Keratinocyte (primary cell): Measurements from ENCODE around the gene SLC35A2. TPM values are rescaled to one million over a fixed set of nuclear protein-coding genes. Genes with fewer than 3 reads are reported as not detected.
"Not testable (repeated sequence)": the region's sequence is repeated elsewhere in the genome, so short reads cannot be mapped to it uniquely, and the experiment has no call there.

Experiments used
- DNase-seq: peaks from one replicate; pipeline ENCODE4 v3.0.0-alpha.2; 2011; ENCODE audit warnings: low read depth, missing footprints, low spot score
- FAIRE-seq: peaks from 2 replicates; lab custom pipeline; 2011; peaks lifted over from hg19 to GRCh38; lab: Jason Lieb, UNC
- H2AFZ ChIP-seq: 2 replicates; pipeline ENCODE4 v1.6.0; 2012; ENCODE audit warnings: low read length, control low read depth, inconsistent platforms; ENCODE audit not compliant: control insufficient read depth
- H3K27ac ChIP-seq: 2 replicates; pipeline ENCODE4 v1.5.1; 2011; ENCODE audit warnings: low read length; ENCODE audit not compliant: control insufficient read depth, insufficient read depth
- H3K27me3 ChIP-seq: 3 replicates; pipeline ENCODE4 v1.6.0; 2011; ENCODE audit warnings: low read length; ENCODE audit not compliant: control insufficient read depth, insufficient read depth; ENCODE audit errors: extremely low read depth
- H3K36me3 ChIP-seq, 2 experiments: 2 replicates in 1 of 2; 3 replicates in 1 of 2; pipeline ENCODE4 v1.5.1; 2011; ENCODE audit warnings: low read length in 2 of 2, mild to moderate bottlenecking in 1 of 2; ENCODE audit not compliant: control insufficient read depth in 2 of 2, insufficient read depth in 2 of 2; ENCODE audit errors: extremely low read depth in 1 of 2
- H3K4me1 ChIP-seq: 3 replicates; pipeline ENCODE4 v1.5.1; 2011; ENCODE audit warnings: low read length; ENCODE audit not compliant: control insufficient read depth, insufficient read depth; ENCODE audit errors: extremely low read depth
- H3K4me2 ChIP-seq: 3 replicates; pipeline ENCODE4 v1.6.0; 2011; ENCODE audit warnings: low read depth, low read length; ENCODE audit not compliant: control insufficient read depth, insufficient read depth; ENCODE audit errors: extremely low read depth
- H3K4me3 ChIP-seq, 3 experiments: fragments of 200-600 bp in 1 of 3; sonication (generic) in 1 of 3; 2 replicates in 2 of 3; 3 replicates in 1 of 3; pipeline ENCODE4 v1.5.1; 2011 to 2016; ENCODE audit warnings: low read length in 3 of 3, mild to moderate bottlenecking in 3 of 3, control low read depth in 2 of 3, inconsistent platforms in 1 of 3, low read depth in 1 of 3, mixed read lengths in 1 of 3, mixed run types in 1 of 3, moderate library complexity in 1 of 3; ENCODE audit not compliant: control insufficient read depth in 2 of 3, insufficient read depth in 2 of 3; ENCODE audit errors: extremely low read depth in 1 of 3
- H3K79me2 ChIP-seq: 2 replicates; pipeline ENCODE4 v1.6.0; 2012; ENCODE audit warnings: low read length; ENCODE audit not compliant: control insufficient read depth, insufficient read depth
- H3K9ac ChIP-seq: 3 replicates; pipeline ENCODE4 v1.6.0; 2011; ENCODE audit warnings: low read length; ENCODE audit not compliant: control insufficient read depth, insufficient read depth; ENCODE audit errors: extremely low read depth
- H3K9me1 ChIP-seq: 3 replicates; pipeline ENCODE4 v1.6.0; 2011; ENCODE audit warnings: low read length; ENCODE audit not compliant: control insufficient read depth, insufficient read depth; ENCODE audit errors: extremely low read depth
- H3K9me3 ChIP-seq: 2 replicates; pipeline ENCODE4 v1.5.1; 2012; ENCODE audit warnings: low read depth, low read length; ENCODE audit not compliant: control insufficient read depth
- H4K20me1 ChIP-seq: 3 replicates; pipeline ENCODE4 v1.6.0; 2011; ENCODE audit warnings: low read length; ENCODE audit not compliant: control insufficient read depth, insufficient read depth; ENCODE audit errors: extremely low read depth
- EZH2 ChIP-seq: IDR thresholded peaks from one replicate; pipeline ENCODE4 v1.6.1; 2012; ENCODE audit warnings: inconsistent platforms, mild to moderate bottlenecking, low read length, moderate library complexity
- dilution Hi-C: fragments of 300-500 bp; cut with MboI; formaldehyde crosslinking; loops from one replicate; pipeline ENCODE4 v1.7.0; 2020; ENCODE audit warnings: low sequenced_read_pairs; ENCODE audit not compliant: extremely low pct_ligation_motif_present
- polyA plus RNA-seq, 5 experiments: library from polyadenylated mRNA; depleted of rRNA in 3 of 5; stranded (reverse) in 3 of 5; stranded (forward) in 1 of 5; unstranded in 1 of 5; fragments of >200 nt; gene quantifications; 1 replicate in 1 of 5; 2 replicates in 3 of 5; 3 replicates in 1 of 5; pipeline versions ENCODE4 v1.2.1 to v1.2.3, GENCODE V29; 2011 to 2012; ENCODE audit warnings: missing spikeins in 2 of 5, low read depth in 1 of 5, low replicate concordance in 1 of 5

The SLC35A2 gene
- polyA plus RNA-seq, 1 donor (not counting 4 experiments of a cell fraction or from before 2014, with no cell fraction given), result 39.4 TPM

GRCh38 chrX:48876944-48877343 is 34.5 kb downstream of the SLC35A2 start:
- H3K36me3 ChIP-seq, H2AFZ ChIP-seq, DNase-seq, dilution Hi-C loops, H3K27me3 ChIP-seq, H3K4me3 ChIP-seq, H4K20me1 ChIP-seq, H3K9me1 ChIP-seq, H3K27ac ChIP-seq, H3K4me1 ChIP-seq, H3K79me2 ChIP-seq, FAIRE-seq, H3K4me2 ChIP-seq, H3K9me3 ChIP-seq, H3K9ac ChIP-seq: not testable (repeated sequence)

GRCh38 chrX:48872017-48872416 is 39.4 kb downstream of the SLC35A2 start:
- FAIRE-seq, H3K36me3 ChIP-seq, H3K4me2 ChIP-seq, H4K20me1 ChIP-seq, H3K9me3 ChIP-seq, H3K27ac ChIP-seq, H3K4me1 ChIP-seq, H3K9me1 ChIP-seq, H3K79me2 ChIP-seq, H3K27me3 ChIP-seq, H2AFZ ChIP-seq, H3K4me3 ChIP-seq, H3K9ac ChIP-seq, DNase-seq, dilution Hi-C loops: not testable (repeated sequence)

GRCh38 chrX:48864210-48864609 is 47.2 kb downstream of the SLC35A2 start:
- peaks cover 5% of the 10 kb centered on the region for H3K4me1 ChIP-seq
- H3K9me3 ChIP-seq, result no peaks in the 10 kb centered on the region
- no peaks in the 10 kb centered on the region for H3K27me3 ChIP-seq
- DNase-seq (no peak), FAIRE-seq (no peak)
- H3K4me2 ChIP-seq, result no peak overlapping the region
- no peak overlapping the region for H3K4me3 ChIP-seq
- dilution Hi-C loops, result no loop called here
- no peaks in the 10 kb centered on the region for H3K36me3 ChIP-seq
- no peak overlapping the region for H3K9ac ChIP-seq
- no peak overlapping the region for H2AFZ ChIP-seq
- H4K20me1 ChIP-seq, result no peaks in the 10 kb centered on the region
- no peaks in the 10 kb centered on the region for H3K9me1 ChIP-seq
- TF ChIP-seq EZH2, result no peak
- no peaks in the 10 kb centered on the region for H3K79me2 ChIP-seq
- H3K27ac ChIP-seq, result no peak overlapping the region
